Hindlimb muscle (tissue), 1 donor: ENCODE data around the gene NOM1. TPM values are rescaled to one million over a fixed set of nuclear protein-coding genes. Genes with fewer than 3 reads are reported as not detected.

Experiments used
- DNase-seq: peaks from one replicate; pipeline ENCODE4 v3.0.0-alpha.2; 2013
- polyA plus RNA-seq: library from polyadenylated mRNA; unstranded; fragments of 120-200 nt; gene quantifications from one replicate; pipeline ENCODE4 v1.2.1, GENCODE V29; 2013; ENCODE audit not compliant: insufficient read length

Gene NOM1
- polyA plus RNA-seq, 1 donor: 17.3 TPM

DNA sequence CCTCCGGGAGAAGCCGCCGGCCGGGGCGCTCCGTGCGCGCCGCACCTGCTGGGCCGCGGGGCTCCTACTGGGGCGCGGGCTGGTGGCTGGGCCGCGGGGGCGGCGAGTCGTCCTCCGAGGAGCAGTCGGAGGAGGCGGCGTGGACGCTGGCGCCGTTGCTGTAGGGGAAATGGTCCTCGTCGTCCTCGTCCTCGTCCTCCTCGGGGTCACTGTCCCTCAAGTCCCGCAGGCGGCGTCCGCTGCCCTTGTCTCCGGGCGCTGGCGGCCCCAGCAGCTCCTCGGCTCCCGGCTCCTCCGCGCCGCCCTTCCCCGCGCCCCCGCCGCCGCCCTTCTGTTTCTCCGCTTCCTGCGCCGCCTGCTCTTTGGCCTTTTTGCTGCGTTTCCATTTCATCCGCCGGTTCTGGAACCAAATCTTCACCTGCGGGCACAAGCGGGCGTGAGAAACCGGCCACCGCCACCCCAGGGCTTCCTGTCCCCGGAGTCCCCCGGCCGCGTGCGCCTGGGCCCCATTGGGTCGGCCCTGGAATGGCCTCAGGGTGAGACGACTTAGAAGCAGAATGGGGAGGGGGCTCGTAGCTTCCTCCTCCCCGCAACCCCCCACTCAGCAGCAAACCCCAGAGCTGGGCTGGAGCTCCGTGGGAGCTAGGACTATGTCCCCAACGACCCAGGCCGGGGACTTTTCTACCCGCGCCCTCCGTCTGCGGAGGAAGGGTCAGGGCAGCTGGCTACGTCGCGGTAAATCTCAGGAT, 56.1 kb downstream of the NOM1 start:
- no peak for DNase-seq

- DNase-seq: no peak
These were observed 56.8 kb downstream of the NOM1 start for GRCh38 chr7:157006205-157006747.

DNA sequence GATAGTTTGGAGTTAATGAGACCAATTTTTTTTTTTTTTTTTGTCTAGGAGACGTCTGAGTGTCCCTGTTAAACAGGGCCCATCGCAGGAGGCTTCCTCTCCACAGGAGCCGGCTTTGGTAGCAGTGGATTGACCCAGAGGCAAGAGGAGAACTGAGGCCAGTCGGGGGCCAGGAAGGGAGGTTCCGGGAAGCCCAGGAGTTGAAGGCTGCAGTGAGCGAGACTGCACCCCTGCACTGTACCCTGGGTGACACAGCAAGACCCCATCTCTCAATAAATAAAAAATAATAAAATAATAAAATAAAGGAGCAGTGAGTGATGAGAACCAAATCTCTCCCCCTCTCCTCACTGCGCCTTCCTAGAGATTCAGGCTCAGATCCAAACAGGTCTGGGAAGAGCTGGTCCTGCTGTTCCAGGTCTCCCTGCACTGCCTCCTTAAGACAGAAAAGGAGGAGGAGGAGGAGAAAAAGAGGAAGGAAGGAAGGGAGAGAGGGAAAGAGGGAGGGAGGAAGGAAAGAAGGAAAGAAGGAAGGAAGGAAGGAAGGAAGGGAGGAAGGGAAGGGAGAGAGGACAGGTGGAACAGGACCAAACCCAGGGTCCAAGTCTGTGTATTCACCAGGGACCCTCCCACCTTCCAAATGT, 57.4 kb downstream of the NOM1 start:
- DNase-seq: no peak

GRCh38 chr7:157007470-157008066, 58.1 kb downstream of the NOM1 start:
- DNase-seq: no peak

GRCh38 chr7:157008206-157009169, 59.0 kb downstream of the NOM1 start:
- no peak for DNase-seq

DNA sequence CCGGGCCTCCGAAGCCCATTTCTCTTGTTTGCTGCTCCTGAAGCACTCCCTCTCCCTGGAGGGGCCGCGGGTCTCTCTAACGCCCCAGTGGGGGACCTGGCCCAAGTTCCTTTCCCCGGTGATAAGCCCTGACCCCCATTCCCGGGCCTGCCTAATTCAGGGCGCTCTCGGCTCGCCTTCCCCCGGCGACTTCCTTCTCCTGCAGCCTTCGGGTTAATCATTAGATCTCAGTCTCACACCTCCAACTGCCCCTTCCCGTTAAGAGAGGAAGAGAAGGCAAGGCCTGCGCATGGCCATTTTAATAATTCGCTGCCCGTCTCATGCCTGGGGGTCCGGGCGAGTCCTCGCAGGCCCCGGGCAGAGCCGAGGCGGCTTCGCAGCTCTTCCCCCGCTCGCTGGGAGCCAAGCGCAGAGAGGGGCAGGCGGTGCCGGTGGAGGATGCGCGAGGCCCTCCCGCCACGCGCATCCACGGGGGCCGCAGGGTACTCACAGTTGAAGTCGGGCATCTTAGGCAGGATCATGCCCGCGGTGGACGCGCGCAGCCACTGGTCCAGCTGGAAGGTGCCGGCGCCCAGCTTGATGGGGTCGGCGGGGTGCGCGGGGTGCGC, 59.8 kb downstream of the NOM1 start:
- DNase-seq: no peak

GRCh38 chr7:157009778-157010587, 60.5 kb downstream of the NOM1 start:
- DNase-seq: no peak

DNA sequence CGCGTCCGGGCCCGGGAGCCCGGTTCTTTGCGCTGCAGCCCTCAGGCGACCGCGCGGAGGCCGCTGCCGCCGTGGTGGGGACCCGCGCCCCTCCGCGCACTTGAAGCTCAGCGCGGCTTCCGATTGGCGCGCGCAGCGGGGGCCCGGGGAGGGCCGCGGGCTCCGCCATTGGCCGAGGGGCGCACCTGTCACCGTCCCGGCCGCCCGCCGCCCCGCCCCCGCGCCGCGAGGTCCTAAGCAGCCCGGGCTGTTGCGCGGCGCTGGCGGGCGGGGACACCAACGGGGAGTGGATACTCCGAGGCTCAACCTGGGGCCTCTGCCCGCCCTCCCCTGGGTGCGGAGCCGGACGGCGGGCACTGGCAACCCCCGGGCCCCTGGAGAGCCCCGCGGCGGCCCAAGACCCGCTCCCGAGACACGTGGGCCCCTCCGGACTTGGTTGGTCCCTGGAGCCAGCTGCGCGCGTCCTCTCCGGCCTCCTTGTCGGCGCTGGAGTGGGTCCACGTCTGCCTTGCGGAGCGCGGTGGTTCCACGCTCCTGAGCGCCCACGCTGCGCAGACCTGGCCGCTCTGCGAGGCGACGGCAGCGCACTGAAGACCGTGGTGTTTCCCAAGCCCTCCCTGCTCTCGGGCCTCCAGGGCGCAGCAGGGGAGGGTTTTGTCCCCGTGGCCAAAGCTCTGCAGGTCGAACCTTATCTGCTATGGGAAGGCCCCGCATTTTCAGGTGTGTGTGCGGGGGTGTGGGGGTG, 61.2 kb downstream of the NOM1 start, which contains the start of gene MNX1:
Gene MNX1, minus strand, starts transcription at position 76 of the 745 bp plus-strand sequence. CDS start 313 bp downstream, outside the sequence.
- DNase-seq: no peak

DNA sequence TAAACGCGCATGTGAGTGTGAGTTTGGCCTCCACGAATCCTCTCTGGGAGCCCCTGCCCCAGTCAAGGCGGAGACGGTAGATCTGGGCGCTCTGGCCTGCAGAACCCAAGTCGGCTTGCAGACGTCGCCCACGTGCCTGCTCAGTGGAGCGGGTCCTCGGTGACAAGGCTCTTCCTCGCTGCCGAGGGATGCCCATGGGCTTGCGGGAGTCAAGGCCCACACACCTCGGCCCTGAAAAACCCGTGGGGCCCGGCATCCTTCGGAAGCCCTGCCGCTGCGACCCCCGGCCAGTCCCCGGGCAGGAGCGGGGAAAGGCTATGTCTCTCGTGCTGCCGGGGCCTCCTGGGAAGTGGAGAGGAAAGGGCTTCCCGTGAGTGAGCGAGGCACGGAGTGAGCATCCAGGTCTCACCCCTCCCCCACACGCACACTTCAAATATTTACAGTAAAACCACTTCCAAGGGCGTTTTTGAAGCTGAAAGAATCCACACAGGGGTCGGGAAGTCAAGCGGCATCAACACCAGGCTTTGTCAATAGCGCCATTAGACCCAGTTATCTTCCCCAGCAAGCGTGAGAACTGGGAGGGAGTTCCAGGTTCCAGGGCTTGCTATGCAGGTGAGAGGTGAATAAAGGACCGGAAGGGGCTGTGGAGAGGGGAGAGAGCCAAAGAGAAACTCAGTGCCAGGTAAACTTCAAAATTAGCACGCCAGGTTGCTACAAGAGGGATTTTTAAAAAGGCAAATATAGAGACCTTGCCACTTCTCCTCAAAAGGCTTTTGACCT, 62.0 kb downstream of the NOM1 start:
- no peak for DNase-seq

GRCh38 chr7:157012113-157012547, 62.6 kb downstream of the NOM1 start:
- no peak for DNase-seq

GRCh38 chr7:157013101-157013500, 63.6 kb downstream of the NOM1 start:
- no peak for DNase-seq

DNA sequence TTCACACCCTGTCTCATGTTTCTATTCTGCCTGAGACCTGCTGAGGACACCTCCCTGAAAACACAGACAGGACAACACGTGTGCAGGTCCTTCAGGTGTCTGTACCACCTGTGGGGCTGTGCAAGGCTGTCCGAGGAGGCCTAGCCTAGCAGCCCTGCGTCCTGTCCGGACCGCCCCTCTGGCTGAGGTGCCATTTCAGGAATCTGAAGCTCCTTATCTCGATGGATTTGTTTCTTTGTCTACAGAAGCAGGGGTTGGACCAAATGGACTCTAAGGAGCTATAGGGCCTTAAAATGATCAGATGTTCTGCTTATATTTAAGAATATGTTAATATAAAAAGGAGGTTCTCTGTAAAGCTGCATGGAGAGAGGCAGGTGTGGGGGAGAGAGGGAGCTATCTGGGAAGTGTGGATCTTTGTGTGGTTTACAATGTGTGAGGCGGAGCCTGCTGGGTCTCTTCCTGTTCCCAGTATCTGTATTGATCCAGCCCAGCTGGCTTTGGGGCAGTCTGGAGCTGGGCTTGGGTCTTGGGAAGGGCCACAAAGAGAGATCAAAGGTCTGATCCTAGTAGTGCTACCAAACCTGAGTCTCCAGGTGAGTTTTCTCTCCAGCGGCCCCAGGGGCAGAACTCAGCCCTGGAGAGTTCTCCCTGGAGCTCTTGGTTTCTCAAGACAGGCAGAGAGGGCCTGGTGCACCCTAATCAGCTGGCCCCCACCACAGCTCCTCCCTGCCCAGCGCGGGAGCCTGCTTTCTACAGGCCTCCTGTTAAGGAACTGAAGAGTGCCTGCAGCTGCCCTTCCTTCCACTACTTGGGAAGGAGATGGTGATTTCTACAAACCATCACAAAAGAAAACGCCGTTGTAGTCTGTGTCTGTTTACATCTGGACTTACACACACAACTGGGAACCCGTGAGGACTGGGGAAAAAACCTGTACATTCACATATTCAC, 64.4 kb downstream of the NOM1 start:
- DNase-seq: no peak

GRCh38 chr7:157014635-157015555, 65.4 kb downstream of the NOM1 start:
- DNase-seq: no peak

DNA sequence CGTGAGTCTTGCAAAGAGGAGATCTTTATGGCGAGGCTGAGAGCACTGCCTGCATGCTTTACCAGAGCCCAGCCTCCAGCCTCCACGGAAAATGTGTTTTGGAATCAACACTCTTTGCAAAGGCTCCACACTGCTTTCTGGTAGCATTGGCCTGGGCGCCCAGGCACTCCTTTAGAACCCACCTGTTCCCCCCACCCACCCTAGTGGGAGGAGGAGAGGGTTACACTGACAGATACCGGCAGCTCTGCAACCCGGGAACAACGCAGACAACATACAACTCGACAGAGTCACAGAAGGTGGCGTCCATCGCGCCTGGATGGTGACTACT, 66.5 kb downstream of the NOM1 start:
- DNase-seq: no peak

DNA sequence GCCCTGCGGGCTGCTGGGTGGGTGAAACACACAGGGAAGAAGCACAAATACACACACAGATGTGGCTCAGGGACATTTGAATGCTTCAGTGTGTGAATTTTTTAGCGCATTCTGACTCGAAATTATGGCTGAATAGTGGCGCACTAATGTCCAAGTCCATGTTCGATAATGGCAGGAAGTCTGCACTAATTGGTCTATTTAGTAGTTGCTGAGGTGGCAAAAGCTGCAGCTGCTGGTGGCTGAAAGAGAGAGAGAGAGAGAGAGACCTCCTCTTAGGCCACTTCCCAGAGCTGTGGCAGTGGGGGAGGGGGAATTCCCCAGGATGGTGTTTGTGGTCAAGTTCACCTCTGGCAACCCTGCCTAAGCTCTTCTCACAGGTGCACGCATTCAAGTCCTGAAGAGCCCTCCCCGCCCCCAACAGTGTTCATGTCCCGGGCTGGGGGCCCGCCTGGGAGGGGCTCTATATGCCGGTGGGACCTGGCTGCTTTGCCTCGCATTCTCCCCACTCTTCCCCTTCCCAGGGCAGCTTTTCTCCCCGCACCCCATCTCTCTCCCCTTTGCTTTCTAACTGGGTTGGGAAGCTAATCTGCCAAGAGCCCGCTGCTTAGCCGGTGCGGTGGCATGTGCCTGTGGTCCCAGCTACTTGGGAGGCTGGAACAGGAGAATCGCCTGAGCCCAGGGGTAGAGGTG, 67.0 kb downstream of the NOM1 start:
- no peak for DNase-seq

GRCh38 chr7:157017149-157017548, 67.6 kb downstream of the NOM1 start:
- no peak for DNase-seq
